ENCODE results near the gene LRRC14B. TPM values are rescaled to one million over a fixed set of nuclear protein-coding genes. Genes with fewer than 3 reads are reported as not detected.

The LRRC14B gene
- total RNA-seq, 1 donor from 2014 or later: not detected

DNA sequence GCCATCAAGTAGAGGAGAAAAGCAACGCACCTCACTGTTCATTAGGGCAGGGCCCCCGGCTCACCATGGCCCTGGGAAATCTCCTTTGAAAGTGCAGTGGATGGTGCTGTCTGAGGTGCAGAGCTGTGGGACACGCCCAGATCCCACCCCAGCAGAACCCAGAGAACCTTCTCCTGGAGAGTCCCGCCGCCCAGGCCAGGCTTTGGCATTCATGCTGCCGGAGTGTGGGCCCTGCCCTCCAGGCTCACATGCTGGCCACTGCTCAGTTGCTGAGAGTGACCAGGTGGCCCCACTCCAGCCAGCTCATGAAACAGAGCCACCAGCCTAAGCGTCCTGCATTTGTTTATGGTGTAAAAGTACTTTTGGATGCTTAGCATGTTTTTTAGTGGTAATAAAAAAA is 23.8 kb upstream of the LRRC14B start:
- Mint-ChIP-seq H3K4me3 (ENCODE audit: unreplicated experiment) (no peak overlapping the region), H3K36me3 (ENCODE audit: low read depth, unreplicated experiment) (peaks cover 2% of the 10 kb centered on the region), H3K4me1 (ENCODE audit: low read depth, unreplicated experiment) (peaks cover 11% of the 10 kb centered on the region), H3K9me3 (ENCODE audit: unreplicated experiment) (peaks cover 5% of the 10 kb centered on the region), H3K27ac (ENCODE audit: unreplicated experiment) (peak overlapping the region; percentile 92), H3K27me3 (ENCODE audit: low read depth, unreplicated experiment) (peaks cover 13% of the 10 kb centered on the region)
- FAIRE-seq: no peak
- H3K9ac ChIP-seq (ENCODE audit: low read length): peak overlapping the region; percentile 86
- DNase-seq (ENCODE audit: low read depth): peak; percentile 10
- no peaks in the 10 kb centered on the region for H3K9me3 ChIP-seq (ENCODE audit: insufficient read depth, low read depth, low read length)
- peaks cover 24% of the 10 kb centered on the region for H3K4me1 ChIP-seq (ENCODE audit: insufficient read depth, low read length)
- no peak overlapping the region for H2AFZ ChIP-seq (ENCODE audit: low read depth, low read length)
- peak overlapping the region; percentile 99 for H3K27ac ChIP-seq (ENCODE audit: low read depth, low read length)
- no peaks in the 10 kb centered on the region for H3K79me2 ChIP-seq (ENCODE audit: insufficient read depth, low read length)
- H3K36me3 ChIP-seq (ENCODE audit: insufficient read depth, low read length): no peaks in the 10 kb centered on the region
- H3K4me3 ChIP-seq (ENCODE audit: insufficient read depth, low read depth, low read length): no peak overlapping the region
- H4K20me1 ChIP-seq (ENCODE audit: insufficient read depth, low read length): no peaks in the 10 kb centered on the region
- no peak overlapping the region for H3K4me2 ChIP-seq (ENCODE audit: low read length)
- TF ChIP-seq, protein P1, sequence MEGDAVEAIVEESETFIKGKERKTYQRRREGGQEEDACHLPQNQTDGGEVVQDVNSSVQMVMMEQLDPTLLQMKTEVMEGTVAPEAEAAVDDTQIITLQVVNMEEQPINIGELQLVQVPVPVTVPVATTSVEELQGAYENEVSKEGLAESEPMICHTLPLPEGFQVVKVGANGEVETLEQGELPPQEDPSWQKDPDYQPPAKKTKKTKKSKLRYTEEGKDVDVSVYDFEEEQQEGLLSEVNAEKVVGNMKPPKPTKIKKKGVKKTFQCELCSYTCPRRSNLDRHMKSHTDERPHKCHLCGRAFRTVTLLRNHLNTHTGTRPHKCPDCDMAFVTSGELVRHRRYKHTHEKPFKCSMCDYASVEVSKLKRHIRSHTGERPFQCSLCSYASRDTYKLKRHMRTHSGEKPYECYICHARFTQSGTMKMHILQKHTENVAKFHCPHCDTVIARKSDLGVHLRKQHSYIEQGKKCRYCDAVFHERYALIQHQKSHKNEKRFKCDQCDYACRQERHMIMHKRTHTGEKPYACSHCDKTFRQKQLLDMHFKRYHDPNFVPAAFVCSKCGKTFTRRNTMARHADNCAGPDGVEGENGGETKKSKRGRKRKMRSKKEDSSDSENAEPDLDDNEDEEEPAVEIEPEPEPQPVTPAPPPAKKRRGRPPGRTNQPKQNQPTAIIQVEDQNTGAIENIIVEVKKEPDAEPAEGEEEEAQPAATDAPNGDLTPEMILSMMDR (IDR thresholded peaks at IDR 0.05; ENCODE audit: insufficient read depth, low read depth, low read length): no peak
- no peak for TF ChIP-seq EZH2 (IDR thresholded peaks at IDR 0.05; ENCODE audit: insufficient read depth, low read length)
- no peaks in the 10 kb centered on the region for H3K27me3 ChIP-seq (ENCODE audit: insufficient read depth, low read length)

DNA sequence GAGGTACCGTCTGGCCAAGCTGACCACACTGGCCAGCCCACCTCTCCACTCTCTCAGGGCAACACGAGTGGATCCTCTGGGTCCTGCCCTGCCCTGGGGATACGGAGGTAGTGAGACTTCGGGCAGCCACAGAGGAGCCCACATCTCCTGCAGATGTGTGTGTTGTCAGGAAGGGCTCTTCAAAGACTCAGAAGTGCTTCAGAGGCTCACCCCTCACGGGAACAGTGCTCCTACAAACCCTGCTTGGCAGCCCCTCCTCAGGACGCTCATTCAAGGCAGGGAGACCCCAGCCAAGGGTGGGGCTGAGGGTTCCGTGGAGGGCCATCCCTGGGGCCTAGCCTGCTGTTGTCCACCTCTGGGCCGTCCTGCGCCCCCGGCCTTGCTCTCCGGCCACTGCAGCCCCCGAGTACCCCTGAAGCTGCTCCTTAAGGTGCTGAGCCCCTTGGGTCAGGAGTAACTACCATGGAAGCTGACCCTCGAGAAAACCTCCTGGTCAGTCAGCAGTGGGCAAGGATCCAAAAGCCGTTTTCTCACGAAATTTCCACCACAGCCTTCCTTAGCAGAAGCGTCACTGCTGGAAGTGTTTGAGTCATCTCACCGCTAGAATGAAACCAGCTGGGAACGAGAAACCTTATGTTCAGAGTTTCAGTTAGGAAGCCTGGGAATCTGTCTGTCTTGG is 23.2 kb upstream of the LRRC14B start:
- peak overlapping the region; percentile 99 for H3K27ac ChIP-seq (ENCODE audit: low read depth, low read length)
- H3K27ac Mint-ChIP-seq (ENCODE audit: unreplicated experiment): peak overlapping the region; percentile 92

More for the DNA sequence above, 23.2 kb upstream of the LRRC14B start:
- peak; percentile 99 for FAIRE-seq
- H3K79me2 ChIP-seq (ENCODE audit: insufficient read depth, low read length): no peaks in the 10 kb centered on the region
- no peaks in the 10 kb centered on the region for H4K20me1 ChIP-seq (ENCODE audit: insufficient read depth, low read length)
- peak overlapping the region; percentile 86 for H3K9ac ChIP-seq (ENCODE audit: low read length)
- H3K4me1 ChIP-seq (ENCODE audit: insufficient read depth, low read length): peaks cover 24% of the 10 kb centered on the region
- peaks cover 19% of the 10 kb centered on the region for H3K27me3 Mint-ChIP-seq (ENCODE audit: low read depth, unreplicated experiment)
- no peaks in the 10 kb centered on the region for H3K36me3 ChIP-seq (ENCODE audit: insufficient read depth, low read length)
- H3K9me3 Mint-ChIP-seq (ENCODE audit: unreplicated experiment): peaks cover 5% of the 10 kb centered on the region
- H3K4me3 Mint-ChIP-seq (ENCODE audit: unreplicated experiment): peak overlapping the region; percentile 62
- no peak overlapping the region for H2AFZ ChIP-seq (ENCODE audit: low read depth, low read length)
- H3K4me1 Mint-ChIP-seq (ENCODE audit: low read depth, unreplicated experiment): peaks cover 11% of the 10 kb centered on the region
- peak overlapping the region; percentile 67 for H3K4me2 ChIP-seq (ENCODE audit: low read length)
- H3K36me3 Mint-ChIP-seq (ENCODE audit: low read depth, unreplicated experiment): peaks cover 2% of the 10 kb centered on the region
- H3K4me3 ChIP-seq (ENCODE audit: insufficient read depth, low read depth, low read length): peak overlapping the region; percentile 18
- TF ChIP-seq, protein P1 (IDR thresholded peaks at IDR 0.05; ENCODE audit: insufficient read depth, low read depth, low read length): no peak
- TF ChIP-seq EZH2 (IDR thresholded peaks at IDR 0.05; ENCODE audit: insufficient read depth, low read length): no peak
- no peaks in the 10 kb centered on the region for H3K27me3 ChIP-seq (ENCODE audit: insufficient read depth, low read length)
- no peaks in the 10 kb centered on the region for H3K9me3 ChIP-seq (ENCODE audit: insufficient read depth, low read depth, low read length)
- DNase-seq (ENCODE audit: low read depth): peak; percentile 98
